OCI-LY1 (cell line): ENCODE results near the gene LAMA1.

Experiments
- H2AFZ ChIP-seq: fragments of 200-600 bp; sonication (generic), shearing (Covaris generic); 2 replicates; pipeline ENCODE4 v1.6.0; 2014; ENCODE audit warnings: antibody characterized with exemption, mild to moderate bottlenecking, low read length
- H3F3A ChIP-seq: fragments of 200-600 bp; sonication (generic), shearing (Covaris generic); 2 replicates; pipeline ENCODE4 v1.6.0; 2014; ENCODE audit warnings: mild to moderate bottlenecking, antibody characterized with exemption, low read length, moderate library complexity; ENCODE audit not compliant: insufficient read depth
- H3K27ac ChIP-seq: fragments of 200-600 bp; sonication (generic); 2 replicates; pipeline ENCODE4 v1.5.1; 2014; ENCODE audit warnings: low read length, mixed run types, mild to moderate bottlenecking, low read depth; ENCODE audit not compliant: poor library complexity, severe bottlenecking
- H3K27me3 ChIP-seq: fragments of 200-600 bp; sonication (generic); 2 replicates; pipeline ENCODE4 v1.6.0; 2014; ENCODE audit warnings: antibody characterized with exemption, mild to moderate bottlenecking, low read length, moderate library complexity; ENCODE audit not compliant: insufficient read depth
- H3K36me3 ChIP-seq: fragments of 200-600 bp; sonication (generic); 2 replicates; pipeline ENCODE4 v1.6.1; 2014; ENCODE audit warnings: mild to moderate bottlenecking, antibody characterized with exemption, low read length, moderate library complexity, mixed read lengths; ENCODE audit not compliant: insufficient read depth
- H3K4me1 ChIP-seq: fragments of 200-600 bp; sonication (generic); 2 replicates; pipeline ENCODE4 v1.5.1; 2014; ENCODE audit warnings: mild to moderate bottlenecking, low read length, moderate library complexity; ENCODE audit not compliant: insufficient read depth, severe bottlenecking
- H3K4me2 ChIP-seq: fragments of 200-600 bp; sonication (generic), shearing (Covaris generic); 2 replicates; pipeline ENCODE4 v1.6.1; 2014; ENCODE audit warnings: low read length
- H3K4me3 ChIP-seq: fragments of 200-600 bp; sonication (generic); 2 replicates; pipeline ENCODE4 v1.5.1; 2014; ENCODE audit warnings: low read length, low read depth, mild to moderate bottlenecking, mixed read lengths; ENCODE audit not compliant: poor library complexity, severe bottlenecking
- H3K79me2 ChIP-seq: fragments of 200-600 bp; shearing (Covaris generic); 2 replicates; pipeline ENCODE4 v1.6.1; 2016; ENCODE audit warnings: mixed run types, low read length, mixed read lengths; ENCODE audit not compliant: insufficient read depth
- H3K9ac ChIP-seq: fragments of 200-600 bp; sonication (generic), shearing (Covaris generic); 2 replicates; pipeline ENCODE4 v1.6.1; 2014; ENCODE audit warnings: mild to moderate bottlenecking, low read length, mixed read lengths
- H3K9me2 ChIP-seq: fragments of 200-600 bp; sonication (generic), shearing (Covaris generic); 2 replicates; pipeline ENCODE4 v1.6.1; 2014; ENCODE audit warnings: low read depth, mild to moderate bottlenecking, low read length, mixed read lengths
- H3K9me3 ChIP-seq: fragments of 200-600 bp; shearing (Covaris generic); 2 replicates; pipeline ENCODE4 v1.6.1; 2014; ENCODE audit warnings: low read length, mixed read lengths
- H4K20me1 ChIP-seq: fragments of 200-600 bp; sonication (generic), shearing (Covaris generic); 2 replicates; pipeline ENCODE4 v1.6.0; 2016; ENCODE audit warnings: mild to moderate bottlenecking, low read length; ENCODE audit not compliant: insufficient read depth
- CTCF ChIP-seq: fragments of 200-600 bp; sonication (generic), shearing (Covaris generic); IDR thresholded peaks from 2 replicates; pipeline ENCODE4 v1.5.1; 2017; ENCODE audit warnings: mild to moderate bottlenecking, antibody characterized with exemption, low read length, moderate library complexity, mixed read lengths
- EZH2 ChIP-seq: fragments of 200-600 bp; sonication (generic), shearing (Covaris generic); IDR thresholded peaks from 2 replicates; pipeline ENCODE4 v1.8.0; 2017; ENCODE audit warnings: borderline replicate concordance, mixed run types, mild to moderate bottlenecking, antibody characterized with exemption, low read length, moderate library complexity, mixed read lengths

LAMA1 gene

DNA sequence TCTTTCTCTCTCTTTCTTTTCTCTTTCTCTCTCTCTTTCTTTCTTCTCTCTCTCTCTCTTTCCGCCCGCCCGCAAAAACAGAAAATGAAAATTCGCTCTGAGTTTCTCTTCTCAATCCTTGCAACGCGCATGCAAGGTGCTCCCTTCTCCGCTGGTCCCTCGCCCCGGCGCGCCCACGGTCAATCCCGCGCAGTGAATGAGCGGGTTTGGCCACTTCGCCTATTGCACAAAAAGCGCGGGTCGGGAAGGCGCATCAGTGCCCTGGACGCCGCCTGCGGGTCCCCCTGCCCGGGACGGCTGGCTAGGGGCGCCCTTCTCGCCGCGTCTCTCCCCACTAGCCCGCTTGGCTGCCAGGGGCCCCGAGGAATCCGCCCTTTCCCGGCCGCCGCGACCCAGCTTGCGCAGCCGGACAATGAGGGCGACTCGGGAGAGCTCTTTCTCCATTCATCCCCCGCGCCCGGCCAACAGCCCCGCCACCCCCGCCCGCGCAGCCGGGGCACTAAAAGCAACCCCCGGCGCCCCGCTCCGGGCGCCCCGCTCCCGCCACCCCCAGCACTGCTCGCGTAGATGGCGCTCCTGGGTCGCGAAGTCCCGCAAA is 706 bp downstream of the LAMA1 start:
- no peaks in the 10 kb centered on the region for H3K36me3 ChIP-seq
- H3K9me2 ChIP-seq, result no peaks in the 10 kb centered on the region
- no peaks in the 10 kb centered on the region for H4K20me1 ChIP-seq
- no peak overlapping the region for H3K9ac ChIP-seq
- H3K4me2 ChIP-seq, result no peak overlapping the region
- H3K79me2 ChIP-seq, result no peaks in the 10 kb centered on the region
- no peaks in the 10 kb centered on the region for H3K9me3 ChIP-seq
- no peak overlapping the region for H3K27ac ChIP-seq
- H3K4me1 ChIP-seq, result no peaks in the 10 kb centered on the region
- H3K4me3 ChIP-seq, result no peak overlapping the region
- no peak for TF ChIP-seq CTCF
- TF ChIP-seq EZH2, result no peak
- no peak overlapping the region for H2AFZ ChIP-seq
- H3F3A ChIP-seq, result no peaks in the 10 kb centered on the region
- no peaks in the 10 kb centered on the region for H3K27me3 ChIP-seq

DNA sequence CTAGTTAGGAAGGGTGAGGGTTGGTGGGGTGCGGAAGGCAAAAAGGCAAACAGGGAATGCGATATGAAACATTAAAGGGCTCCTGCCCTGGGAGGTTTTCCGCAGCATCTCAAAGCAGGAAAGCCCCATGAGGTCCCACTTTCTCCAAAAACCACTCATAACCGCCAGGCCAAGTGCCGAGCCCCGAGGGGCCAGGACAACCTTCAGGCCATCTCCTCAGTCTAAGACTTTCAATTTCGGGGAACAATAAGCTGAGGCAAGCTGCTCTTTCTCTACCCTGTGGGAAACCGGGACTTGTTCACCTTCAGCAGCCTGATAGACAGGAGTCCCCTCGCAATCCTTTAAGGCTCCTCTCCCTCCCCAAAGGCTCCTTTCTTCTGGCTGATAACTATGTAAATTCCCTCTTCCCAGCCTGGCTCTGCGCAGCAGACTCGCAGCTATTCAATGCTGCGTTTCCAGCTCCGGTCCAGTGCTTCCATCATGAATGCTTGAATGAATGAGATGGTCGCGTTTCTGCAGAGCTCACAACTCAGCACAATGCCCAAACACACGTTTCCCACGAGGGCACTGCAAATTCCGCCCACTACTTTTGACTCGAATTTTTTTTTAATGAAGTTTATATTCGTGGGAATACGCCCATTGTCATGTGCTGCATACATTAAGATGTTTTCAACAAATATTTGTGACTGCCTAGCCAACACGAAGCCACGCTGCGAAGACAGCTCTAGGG is 1.4 kb downstream of the LAMA1 start:
- H2AFZ ChIP-seq, result no peak overlapping the region
- no peaks in the 10 kb centered on the region for H3K9me3 ChIP-seq
- no peak overlapping the region for H3K4me2 ChIP-seq
- no peaks in the 10 kb centered on the region for H3F3A ChIP-seq
- H3K4me1 ChIP-seq, result no peaks in the 10 kb centered on the region
- no peaks in the 10 kb centered on the region for H3K36me3 ChIP-seq
- H3K27ac ChIP-seq, result no peak overlapping the region
- H3K4me3 ChIP-seq, result no peak overlapping the region
- H3K27me3 ChIP-seq, result no peaks in the 10 kb centered on the region
- H3K9ac ChIP-seq, result no peak overlapping the region
- TF ChIP-seq CTCF (no peak), EZH2 (no peak)
- no peaks in the 10 kb centered on the region for H3K79me2 ChIP-seq
- H4K20me1 ChIP-seq, result no peaks in the 10 kb centered on the region
- no peaks in the 10 kb centered on the region for H3K9me2 ChIP-seq

DNA sequence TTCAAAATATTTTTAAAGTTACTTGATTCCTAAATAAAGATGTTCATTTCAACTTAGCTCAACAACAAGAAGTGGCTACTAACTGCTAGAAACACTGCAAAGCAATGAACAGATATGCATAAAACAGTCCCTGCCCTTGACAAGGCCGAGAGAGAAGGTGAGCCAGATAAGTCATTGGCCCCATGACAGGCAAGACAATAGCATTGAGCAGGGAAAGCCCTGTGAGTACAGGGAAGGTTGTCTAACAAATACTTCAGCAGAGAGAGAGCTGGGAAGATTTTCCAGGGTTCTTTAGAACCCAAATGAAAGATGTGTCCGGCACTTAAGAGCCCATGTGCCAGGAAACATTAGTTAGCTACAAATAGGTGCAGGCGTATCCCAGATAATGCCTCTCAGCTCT is 4.7 kb downstream of the LAMA1 start:
- Histone ChIP-seq H3K9ac (no peak overlapping the region), H3K4me1 (no peaks in the 10 kb centered on the region), H3K27me3 (no peaks in the 10 kb centered on the region), H3F3A (no peaks in the 10 kb centered on the region), H3K27ac (no peak overlapping the region), H3K9me2 (no peaks in the 10 kb centered on the region), H4K20me1 (no peaks in the 10 kb centered on the region), H2AFZ (no peak overlapping the region), H3K4me2 (no peak overlapping the region), H3K79me2 (no peaks in the 10 kb centered on the region), H3K4me3 (no peak overlapping the region), H3K9me3 (no peaks in the 10 kb centered on the region), H3K36me3 (no peaks in the 10 kb centered on the region)
- no peak for TF ChIP-seq EZH2
- TF ChIP-seq CTCF, result no peak
